Gastroesophageal sphincter (tissue), 4 donors: ENCODE results near the gene SOX10. TPM values are rescaled to one million over a fixed set of nuclear protein-coding genes. Genes with fewer than 3 reads are reported as not detected.
A peak's percentile ranks its signal among the peaks of the same experiment; 100 is the strongest.

ENCODE experiments used
- ATAC-seq: fragments of 150-250 bp; one replicate; pipeline ENCODE4 v1.9.1; 2016; ENCODE audit warnings: mild to moderate bottlenecking, moderate library complexity
- H3K27ac ChIP-seq, 4 donors: fragments of 200-600 bp; sonication (generic) in 3 of 4; 1 replicate in 3 of 4; 2 replicates in 1 of 4; pipeline ENCODE4 v1.5.1; 2016 to 2019
- H3K27me3 ChIP-seq: fragments of 200-600 bp; sonication (generic); one replicate; pipeline ENCODE4 v1.5.1; 2019
- H3K36me3 ChIP-seq, 2 donors: fragments of 200-600 bp; sonication (generic); one replicate each; pipeline ENCODE4 v1.5.1; 2019; ENCODE audit warnings: control low read depth in 1 of 2
- H3K4me1 ChIP-seq, 3 donors: fragments of 200-600 bp; sonication (generic); 1 replicate in 2 of 3; 2 replicates in 1 of 3; pipeline ENCODE4 v1.5.1; 2016 to 2019; ENCODE audit warnings: control low read depth in 2 of 3
- H3K4me3 ChIP-seq, 2 donors: fragments of 200-600 bp; sonication (generic); one replicate each; pipeline ENCODE4 v1.5.1; 2019; ENCODE audit warnings: mild to moderate bottlenecking in 1 of 2, moderate library complexity in 1 of 2
- H3K9me3 ChIP-seq, 3 donors: fragments of 200-600 bp; sonication (generic); one replicate each; pipeline ENCODE4 v1.5.1; 2017 to 2019; ENCODE audit warnings: control low read depth in 2 of 3
- CTCF ChIP-seq, 4 experiments: fragments of 200-600 bp in 2 of 4; fragments of 450-650 bp in 2 of 4; sonication (generic) in 1 of 4; IDR thresholded peaks; one replicate each; pipeline ENCODE4 v1.5.1; 2017 to 2019; ENCODE audit warnings: antibody characterized with exemption in 4 of 4, mild to moderate bottlenecking in 2 of 4, moderate library complexity in 2 of 4
- EP300 ChIP-seq: sonication (generic); formaldehyde crosslinking; IDR thresholded peaks from one replicate; pipeline ENCODE4 v1.6.1; 2017; ENCODE audit warnings: antibody characterized with exemption, mild to moderate bottlenecking
- POLR2A ChIP-seq, 2 donors: fragments of 450-650 bp; IDR thresholded peaks; one replicate each; pipeline ENCODE4 v1.6.1; 2017; ENCODE audit warnings: antibody characterized with exemption in 2 of 2, mild to moderate bottlenecking in 2 of 2, moderate library complexity in 1 of 2
- POLR2AphosphoS5 ChIP-seq: sonication (generic); formaldehyde crosslinking; IDR thresholded peaks from one replicate; pipeline ENCODE4 v1.6.1; 2017; ENCODE audit warnings: antibody characterized with exemption
- WGBS, 2 donors: methylation state at CpG; one replicate each; pipeline ENCODE4 v1.1.5; 2018; ENCODE audit warnings: low coverage in 1 of 2; 5-methylcytosine and 5-hydroxymethylcytosine counted together
- total RNA-seq, 4 donors: library from RNA; depleted of rRNA; stranded (reverse); fragments of >200 nt; gene quantifications; one replicate each; pipeline ENCODE4 v1.1.0, GENCODE V29; 2016

Gene SOX10
- total RNA-seq, 4 donors from 2014 or later: 6.9 to 16.0 (median 9.2) TPM

- Histone ChIP-seq H3K4me1 (peaks cover 0 to 26% (median 0%) of the 10 kb centered on the region in 3 donors), H3K4me3 (no peak overlapping the region), H3K27me3 (no peaks in the 10 kb centered on the region), H3K27ac (peak overlapping the region in 2 of 4 donors; percentile 51 to 78), H3K9me3 (no peaks in the 10 kb centered on the region), H3K36me3 (peaks cover 0 to 98% of the 10 kb centered on the region in 2 donors)
- ATAC-seq: no peak
- TF ChIP-seq EP300: no peak
- no peak for TF ChIP-seq POLR2A (IDR thresholded peaks at IDR 0.05)
- TF ChIP-seq POLR2AphosphoS5: no peak
- TF ChIP-seq CTCF (IDR thresholded peaks at IDR 0.05): no peak
- WGBS, 2 donors: no CpG with 5 or more reads among the region's 4 CpGs
Observed at GRCh38 chr22:37923927-37924326, 60.4 kb downstream of the SOX10 start.

Other genes with a start within 250 kb of the SOX10 start
- gene GCAT, start 176.6 kb downstream of the SOX10 start, total RNA-seq: 10 to 100 TPM in 3 of 4 donors, 1 to 10 TPM in 1; 8.0 to 21.0 (median 15.7) TPM
- gene GALR3, start 161.2 kb downstream of the SOX10 start, total RNA-seq: not detected
- gene ANKRD54, start 140.2 kb downstream of the SOX10 start, total RNA-seq: 10 to 100 TPM; 21.3 to 66.6 (median 40.9) TPM
- 100 to 1,000 TPM; 336 to 538 (median 412) TPM for gene EIF3L, start 135.1 kb downstream of the SOX10 start, total RNA-seq
- gene MICALL1, start 78.3 kb downstream of the SOX10 start, total RNA-seq: 100 to 1,000 TPM in 1 of 4 donors, 10 to 100 TPM in 3; 46.9 to 132 (median 48.1) TPM
- gene C22orf23, start 31.0 kb downstream of the SOX10 start, total RNA-seq: under 1 TPM in 2 of 4 donors, not detected in 2; 0.31 to 0.40 TPM
- 10 to 100 TPM; 41.4 to 79.5 (median 72.0) TPM for gene POLR2F, start 30.9 kb downstream of the SOX10 start, total RNA-seq
- 10 to 100 TPM; 20.3 to 35.3 (median 25.7) TPM for gene PICK1, start 72.8 kb upstream of the SOX10 start, total RNA-seq
- not detected for gene SLC16A8, start 99.6 kb upstream of the SOX10 start, total RNA-seq
- under 1 TPM in 1 of 4 donors, not detected in 3; 0.58 TPM for gene BAIAP2L2, start 126.1 kb upstream of the SOX10 start, total RNA-seq
- gene PLA2G6, start 197.3 kb upstream of the SOX10 start, total RNA-seq: 10 to 100 TPM in 3 of 4 donors, 1 to 10 TPM in 1; 4.4 to 30.5 (median 22.0) TPM
- gene MAFF, start 217.4 kb upstream of the SOX10 start, total RNA-seq: 10 to 100 TPM; 21.2 to 93.7 (median 51.2) TPM